HCT116 (cell line): ENCODE measurements around the gene LRRC4. TPM values are rescaled to one million over a fixed set of nuclear protein-coding genes. Genes with fewer than 3 reads are reported as not detected.

Experiments used
- ATAC-seq: fragments of 200-7000 bp; cut with Tn5 transposase; 2 replicates; pipeline ENCODE4 v1.9.1; 2020; ENCODE audit warnings: mild to moderate bottlenecking, moderate library complexity
- BruUV-seq: library from RNA; stranded (reverse); fragments of 400-500 nt; replicated peaks from 2 replicates; lab custom pipeline; 2021; lab: Mats Ljungman, UMichigan
- CTCF ChIA-PET: fragments of 300-600 bp; sonication (Branson Sonifier 250); formaldehyde crosslinking; loops from one replicate; lab custom pipeline; 2021; ENCODE audit warnings: antibody characterized with exemption; lab: Charles Lee
- POLR2A ChIA-PET: fragments of 300-600, 350-600 bp; sonication (Branson Sonifier 250); formaldehyde crosslinking; loops from one replicate; lab custom pipeline; 2021; ENCODE audit warnings: antibody characterized with exemption; lab: Charles Lee
- RAD21 ChIA-PET, 2 experiments: fragments of 300-600 bp; sonication (Branson Sonifier 250); formaldehyde crosslinking; loops; one replicate each; lab custom pipeline; 2023; ENCODE audit warnings: low total read pairs in 2 of 2; ENCODE audit not compliant: uncharacterized antibody in 2 of 2, unreplicated experiment in 2 of 2, low non-redundant PET in 1 of 2; lab: Charles Lee
- DNase-seq: peaks from one replicate; pipeline ENCODE4 v3.0.0-alpha.2; 2010; ENCODE audit warnings: low read depth, low spot score
- H2AFZ ChIP-seq: fragments of 200-600 bp; shearing (Covaris generic), sonication (generic); 2 replicates; pipeline ENCODE4 v1.6.1; 2017; ENCODE audit warnings: low read depth, mixed run types, mixed read lengths, antibody characterized with exemption, low read length; ENCODE audit not compliant: poor library complexity, severe bottlenecking
- H3K27ac ChIP-seq: 2 replicates; pipeline ENCODE4 v1.5.1; 2012; ENCODE audit warnings: low read depth, low read length
- H3K27me3 ChIP-seq: fragments of 200-600 bp; sonication (generic); 2 replicates; pipeline ENCODE4 v1.6.1; 2016; ENCODE audit warnings: mixed run types, low read length, mixed read lengths; ENCODE audit not compliant: insufficient read depth
- H3K36me3 ChIP-seq, 2 experiments: fragments of 200-500 bp in 1 of 2; fragments of 200-600 bp in 1 of 2; sonication (Bioruptor generic) in 1 of 2; sonication (generic) in 1 of 2; 2 replicates each; pipeline versions ENCODE4 v1.5.1 to v1.6.1; 2014 to 2016; ENCODE audit warnings: low read length in 2 of 2, inconsistent platforms in 1 of 2, mixed read lengths in 1 of 2, mixed run types in 1 of 2; ENCODE audit not compliant: insufficient read depth in 2 of 2, control insufficient read depth in 1 of 2
- H3K4me1 ChIP-seq, 2 experiments: fragments of 200-600 bp in 1 of 2; sonication (generic) in 1 of 2; 2 replicates each; pipeline versions ENCODE4 v1.5.1 to v1.6.1; 2012 to 2017; ENCODE audit warnings: low read length in 2 of 2, inconsistent platforms in 1 of 2, mild to moderate bottlenecking in 1 of 2, mixed read lengths in 1 of 2, mixed run types in 1 of 2, moderate library complexity in 1 of 2; ENCODE audit not compliant: insufficient read depth in 2 of 2, control insufficient read depth in 1 of 2
- H3K4me2 ChIP-seq: fragments of 200-600 bp; sonication (generic); 2 replicates; pipeline ENCODE4 v1.6.1; 2017; ENCODE audit warnings: mixed run types, low read length, mixed read lengths
- H3K4me3 ChIP-seq, 2 experiments: fragments of 200-600 bp in 1 of 2; sonication (generic) in 1 of 2; replicated peaks in 1 of 2; 2 replicates each; pipeline ENCODE4 v1.5.1; 2011 to 2016; ENCODE audit warnings: low read length in 2 of 2, control low read depth in 1 of 2, low read depth in 1 of 2, mild to moderate bottlenecking in 1 of 2, mixed read lengths in 1 of 2, mixed run types in 1 of 2
- H3K79me2 ChIP-seq: fragments of 200-600 bp; sonication (generic); 2 replicates; pipeline ENCODE4 v1.6.1; 2017; ENCODE audit warnings: mild to moderate bottlenecking, mixed run types, low read length, moderate library complexity, mixed read lengths; ENCODE audit not compliant: insufficient read depth
- H3K9ac ChIP-seq: fragments of 200-600 bp; sonication (generic); 2 replicates; pipeline ENCODE4 v1.6.1; 2016; ENCODE audit warnings: low read length, mixed read lengths
- H3K9me2 ChIP-seq: fragments of 200-600 bp; sonication (generic), shearing (Covaris generic); 2 replicates; pipeline ENCODE4 v1.6.1; 2017; ENCODE audit warnings: mixed run types, mild to moderate bottlenecking, moderate library complexity; ENCODE audit not compliant: insufficient read depth
- H3K9me3 ChIP-seq, 2 experiments: fragments of 200-500 bp in 1 of 2; fragments of 200-600 bp in 1 of 2; sonication (Bioruptor generic) in 1 of 2; sonication (generic) in 1 of 2; 2 replicates each; pipeline ENCODE4 v1.6.1; 2014 to 2017; ENCODE audit warnings: low read length in 2 of 2, mixed read lengths in 2 of 2, inconsistent platforms in 1 of 2, low read depth in 1 of 2, mild to moderate bottlenecking in 1 of 2, mixed run types in 1 of 2, moderate library complexity in 1 of 2; ENCODE audit not compliant: control insufficient read depth in 1 of 2, insufficient read depth in 1 of 2
- H4K20me1 ChIP-seq: fragments of 200-600 bp; sonication (generic), shearing (Covaris generic); 2 replicates; pipeline ENCODE4 v1.6.1; 2017; ENCODE audit warnings: mixed run types, mild to moderate bottlenecking, moderate library complexity; ENCODE audit not compliant: insufficient read depth
- CEBPB ChIP-seq: IDR thresholded peaks from 2 replicates; pipeline ENCODE4 v1.6.1; 2012; ENCODE audit warnings: low read depth
- ELF1 ChIP-seq: IDR thresholded peaks from 2 replicates; pipeline ENCODE4 v1.6.1; 2012; ENCODE audit warnings: low read depth, borderline replicate concordance
- EZH2 ChIP-seq: fragments of 200-600 bp; sonication (generic); IDR thresholded peaks from 2 replicates; pipeline ENCODE4 v1.6.1; 2017; ENCODE audit warnings: antibody characterized with exemption, mixed run types
- FOSL1 ChIP-seq: IDR thresholded peaks from 2 replicates; pipeline ENCODE4 v1.6.1; 2012; ENCODE audit warnings: low read depth
- JUND ChIP-seq: IDR thresholded peaks from 2 replicates; pipeline ENCODE4 v1.6.1; 2012
- REST ChIP-seq: IDR thresholded peaks from 2 replicates; pipeline ENCODE4 v1.6.1; 2012; ENCODE audit warnings: low read depth
- SIN3A ChIP-seq: IDR thresholded peaks from 2 replicates; pipeline ENCODE4 v1.6.1; 2012; ENCODE audit warnings: low read depth
- SP1 ChIP-seq: IDR thresholded peaks from 2 replicates; pipeline ENCODE4 v1.6.1; 2012; ENCODE audit warnings: low read depth
- ZNF274 ChIP-seq: fragments of 200-500 bp; sonication (Bioruptor generic); IDR thresholded peaks from 2 replicates; pipeline ENCODE4 v1.6.1; 2014; ENCODE audit warnings: mild to moderate bottlenecking, low read depth, low read length, inconsistent platforms
- intact Hi-C: fragments of 100-400 bp; cut with micrococcal nuclease; formaldehyde crosslinking; loops from 2 replicates; pipeline ENCODE4 v1.10.0; 2022
- total RNA-seq: library from RNA; stranded (reverse); gene quantifications from one replicate; pipeline ENCODE4 v1.2.1, GENCODE V29; 2021; ENCODE audit not compliant: unreplicated experiment
- TF ChIP-seq, protein P1 (sequence below): IDR thresholded peaks from 2 replicates; pipeline ENCODE4 v1.6.1; 2011; ENCODE audit warnings: mild to moderate bottlenecking, low read length, moderate library complexity; ENCODE audit not compliant: insufficient replicate concordance; ENCODE audit errors: extremely low read depth
- TF ChIP-seq, protein P2 (sequence below): IDR thresholded peaks from 2 replicates; pipeline ENCODE4 v1.6.1; 2012

LRRC4 gene
- total RNA-seq, 1 experiment from 2014 or later = not detected

DNA sequence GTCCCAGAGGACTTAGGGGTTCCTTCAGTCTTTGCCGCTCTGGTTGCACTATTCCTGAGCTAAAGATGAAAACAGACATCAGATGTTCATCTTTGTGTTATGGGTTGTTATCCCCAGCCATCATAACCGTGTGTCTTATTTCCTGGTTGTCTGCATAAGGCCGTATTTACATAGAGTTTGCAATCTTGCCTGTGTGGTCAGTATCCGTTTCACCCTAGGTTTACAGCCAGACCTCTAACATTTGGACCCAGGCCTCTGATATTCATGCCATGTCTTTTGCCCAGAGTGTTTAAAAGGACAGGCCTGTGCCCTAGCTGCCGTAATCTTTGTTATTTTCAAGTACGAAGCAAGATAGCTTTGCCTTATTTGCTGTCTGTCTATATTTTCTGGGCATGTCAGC lies 26.6 kb downstream of the LRRC4 start:
- Histone ChIP-seq H3K4me3 (no peak overlapping the region), H3K36me3 (no peaks in the 10 kb centered on the region), H2AFZ (no peak overlapping the region), H3K4me1 (no peaks in the 10 kb centered on the region), H3K9ac (no peak overlapping the region), H3K79me2 (peaks cover 5% of the 10 kb centered on the region; the same call in 1 of the 2 replicates), H4K20me1 (no peaks in the 10 kb centered on the region)
- CTCF ChIA-PET = no interaction called here
- DNase-seq = no peak
- no peak for TF ChIP-seq ZNF274
- TF ChIP-seq, protein P1, sequence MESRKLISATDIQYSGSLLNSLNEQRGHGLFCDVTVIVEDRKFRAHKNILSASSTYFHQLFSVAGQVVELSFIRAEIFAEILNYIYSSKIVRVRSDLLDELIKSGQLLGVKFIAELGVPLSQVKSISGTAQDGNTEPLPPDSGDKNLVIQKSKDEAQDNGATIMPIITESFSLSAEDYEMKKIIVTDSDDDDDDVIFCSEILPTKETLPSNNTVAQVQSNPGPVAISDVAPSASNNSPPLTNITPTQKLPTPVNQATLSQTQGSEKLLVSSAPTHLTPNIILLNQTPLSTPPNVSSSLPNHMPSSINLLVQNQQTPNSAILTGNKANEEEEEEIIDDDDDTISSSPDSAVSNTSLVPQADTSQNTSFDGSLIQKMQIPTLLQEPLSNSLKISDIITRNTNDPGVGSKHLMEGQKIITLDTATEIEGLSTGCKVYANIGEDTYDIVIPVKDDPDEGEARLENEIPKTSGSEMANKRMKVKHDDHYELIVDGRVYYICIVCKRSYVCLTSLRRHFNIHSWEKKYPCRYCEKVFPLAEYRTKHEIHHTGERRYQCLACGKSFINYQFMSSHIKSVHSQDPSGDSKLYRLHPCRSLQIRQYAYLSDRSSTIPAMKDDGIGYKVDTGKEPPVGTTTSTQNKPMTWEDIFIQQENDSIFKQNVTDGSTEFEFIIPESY = no peak
- no peak for TF ChIP-seq SIN3A
- no peak for TF ChIP-seq JUND
- no peak for TF ChIP-seq FOSL1
- no peak for TF ChIP-seq EZH2
- TF ChIP-seq, protein P2, sequence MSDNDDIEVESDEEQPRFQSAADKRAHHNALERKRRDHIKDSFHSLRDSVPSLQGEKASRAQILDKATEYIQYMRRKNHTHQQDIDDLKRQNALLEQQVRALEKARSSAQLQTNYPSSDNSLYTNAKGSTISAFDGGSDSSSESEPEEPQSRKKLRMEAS = no peak
- no peak for TF ChIP-seq REST
- TF ChIP-seq ELF1 = no peak
- TF ChIP-seq CEBPB = no peak
- no peak for TF ChIP-seq SP1
- TF ChIP-seq, all 23 proteins: peak for 0
- intact Hi-C loops = no loop called here
- ChIA-PET POLR2A (no interaction called here), RAD21 (no interaction called here)
- H3K27me3 ChIP-seq = no peaks in the 10 kb centered on the region
- no TSS peak for BruUV-seq
- H3K4me2 ChIP-seq = no peak overlapping the region
- H3K9me2 ChIP-seq = no peaks in the 10 kb centered on the region
- no peak overlapping the region for H3K27ac ChIP-seq
- no peaks in the 10 kb centered on the region for H3K9me3 ChIP-seq
- no peak for ATAC-seq
